H1 (cell line): Measurements from ENCODE around the gene GPER1.

ENCODE experiments used
- CTCF ChIP-seq, 3 experiments: IDR thresholded peaks; 1 replicate in 2 of 3; 2 replicates in 1 of 3; pipeline versions ENCODE4 v1.5.1 to v1.6.1; 2011; ENCODE audit warnings: low read length in 3 of 3, mild to moderate bottlenecking in 3 of 3, inconsistent platforms in 2 of 3, low read depth in 1 of 3, moderate library complexity in 1 of 3; ENCODE audit not compliant: insufficient read depth in 1 of 3; ENCODE audit errors: control extremely low read depth in 1 of 3
- EZH2 ChIP-seq: fragments of 200-600 bp; sonication (generic); IDR thresholded peaks from 2 replicates; pipeline ENCODE4 v1.7.1; 2012; ENCODE audit warnings: low read depth, mild to moderate bottlenecking, moderate library complexity, low read length, inconsistent platforms; ENCODE audit not compliant: severe bottlenecking
- MAX ChIP-seq: IDR thresholded peaks from 2 replicates; pipeline ENCODE4 v1.6.1; 2012; ENCODE audit warnings: inconsistent platforms
- POLR2A ChIP-seq, 2 experiments: IDR thresholded peaks; 1 replicate in 1 of 2; 2 replicates in 1 of 2; pipeline ENCODE4 v1.6.1; 2011; ENCODE audit warnings: low read depth in 2 of 2, low read length in 2 of 2, mild to moderate bottlenecking in 2 of 2; ENCODE audit errors: control extremely low read depth in 1 of 2
- SRF ChIP-seq: IDR thresholded peaks from 2 replicates; pipeline ENCODE4 v1.6.1; 2011; ENCODE audit warnings: mild to moderate bottlenecking, low read depth, low read length, moderate library complexity

GRCh38 chr7:1130021-1130990 is 42.4 kb downstream of the GPER1 start:
- TF ChIP-seq POLR2A (IDR thresholded peaks at IDR 0.05; ENCODE audit: control extremely low read depth in 1 of 2, low read depth in 2 of 2, low read length in 2 of 2) (no peak), CTCF (IDR thresholded peaks at IDR 0.05; ENCODE audit: control extremely low read depth in 1 of 3, insufficient read depth in 1 of 3, low read depth in 1 of 3, low read length in 3 of 3) (no peak), SRF (no peak), EZH2 (no peak), MAX (no peak)
